Duodenal mucosa (tissue), 2 donors: ENCODE results near the gene ELOB.

Source experiments
- H3K27ac ChIP-seq: one replicate; pipeline ENCODE4 v1.7.0; 2013; ENCODE audit warnings: low read depth, low read length
- H3K27me3 ChIP-seq, 2 donors: one replicate each; pipeline ENCODE4 v1.7.0; 2013; ENCODE audit warnings: low read length in 2 of 2, control low read depth in 1 of 2; ENCODE audit not compliant: insufficient read depth in 2 of 2, control insufficient read depth in 1 of 2
- H3K36me3 ChIP-seq, 2 donors: one replicate each; pipeline ENCODE4 v1.7.0; 2013; ENCODE audit warnings: low read length in 2 of 2, control low read depth in 1 of 2; ENCODE audit not compliant: insufficient read depth in 2 of 2, control insufficient read depth in 1 of 2
- H3K4me1 ChIP-seq, 2 donors: one replicate each; pipeline ENCODE4 v1.7.0; 2013; ENCODE audit warnings: low read length in 2 of 2, control low read depth in 1 of 2; ENCODE audit not compliant: insufficient read depth in 2 of 2, control insufficient read depth in 1 of 2
- H3K4me3 ChIP-seq, 2 donors: one replicate each; pipeline ENCODE4 v1.7.0; 2013; ENCODE audit warnings: low read length in 2 of 2, low read depth in 1 of 2
- H3K9ac ChIP-seq, 2 donors: one replicate each; pipeline ENCODE4 v1.7.0; 2013; ENCODE audit warnings: low read length in 2 of 2, low read depth in 1 of 2
- H3K9me3 ChIP-seq, 2 donors: one replicate each; pipeline ENCODE4 v1.7.0; 2013; ENCODE audit warnings: low read length in 2 of 2, control low read depth in 1 of 2; ENCODE audit not compliant: control insufficient read depth in 1 of 2

ELOB gene

GRCh38 chr16:2792940-2793339 is 15.9 kb upstream of the ELOB start:
- Histone ChIP-seq H3K4me3 (no peak overlapping the region), H3K27me3 (peaks cover 0 to 9% of the 10 kb centered on the region in 2 donors), H3K36me3 (no peaks in the 10 kb centered on the region), H3K9ac (no peak overlapping the region), H3K4me1 (peaks cover 8 to 15% of the 10 kb centered on the region in 2 donors), H3K9me3 (no peaks in the 10 kb centered on the region), H3K27ac (no peak overlapping the region)

DNA sequence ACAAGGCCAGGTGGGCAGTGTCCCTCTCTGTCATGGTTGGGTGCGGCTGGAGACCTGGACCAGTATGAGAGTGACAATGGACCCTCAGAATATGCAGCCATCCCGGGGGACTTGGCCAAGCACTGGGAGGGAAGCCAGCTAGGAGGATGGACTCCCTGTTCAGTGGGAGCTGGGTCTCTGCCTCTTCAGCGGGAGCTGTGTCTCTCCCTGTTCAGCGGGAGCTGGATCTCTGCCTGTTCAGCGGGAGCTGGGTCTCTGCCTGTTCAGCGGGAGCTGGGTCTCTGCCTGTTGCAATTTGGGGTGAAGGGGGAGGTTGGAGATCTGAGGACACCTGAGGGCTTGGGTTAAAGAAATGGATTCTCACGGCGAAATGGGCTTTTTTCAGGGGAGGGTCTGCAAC is 14.1 kb upstream of the ELOB start:
- Histone ChIP-seq H3K4me3 (no peak overlapping the region), H3K9me3 (no peaks in the 10 kb centered on the region), H3K36me3 (no peaks in the 10 kb centered on the region), H3K4me1 (peaks cover 11 to 16% of the 10 kb centered on the region in 2 donors), H3K27ac (no peak overlapping the region), H3K9ac (no peak overlapping the region), H3K27me3 (peaks cover 4 to 20% of the 10 kb centered on the region in 2 donors)

- Histone ChIP-seq H3K27ac (no peak overlapping the region), H3K36me3 (no peaks in the 10 kb centered on the region), H3K9ac (no peak overlapping the region), H3K4me3 (no peak overlapping the region), H3K4me1 (peaks cover 13 to 17% of the 10 kb centered on the region in 2 donors), H3K27me3 (peaks cover 10 to 25% of the 10 kb centered on the region in 2 donors), H3K9me3 (no peaks in the 10 kb centered on the region)
These were observed 13.6 kb upstream of the ELOB start for GRCh38 chr16:2790631-2791030.

DNA sequence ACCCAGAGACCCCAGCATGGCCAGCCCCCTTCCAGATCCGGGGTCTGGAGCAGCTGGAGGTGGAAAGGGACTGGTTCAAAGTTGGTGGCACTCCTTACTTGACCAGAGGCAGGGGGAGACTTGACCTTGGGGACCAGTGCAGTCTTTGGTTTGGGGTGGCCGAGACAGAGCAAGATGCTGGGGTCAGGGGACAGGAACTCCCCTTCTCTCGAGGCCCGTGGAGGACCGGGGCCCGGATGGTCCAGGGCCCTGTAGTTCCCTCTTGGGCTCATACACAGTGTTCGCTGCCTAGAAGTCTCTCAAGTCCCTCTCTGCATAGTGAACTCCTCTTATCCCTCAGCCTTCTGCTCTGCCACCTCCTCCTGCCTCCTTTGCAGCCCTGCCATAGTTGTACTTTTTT is 10.9 kb upstream of the ELOB start:
- Histone ChIP-seq H3K9me3 (no peaks in the 10 kb centered on the region), H3K27me3 (peaks cover 13 to 28% of the 10 kb centered on the region in 2 donors), H3K9ac (no peak overlapping the region)

DNA sequence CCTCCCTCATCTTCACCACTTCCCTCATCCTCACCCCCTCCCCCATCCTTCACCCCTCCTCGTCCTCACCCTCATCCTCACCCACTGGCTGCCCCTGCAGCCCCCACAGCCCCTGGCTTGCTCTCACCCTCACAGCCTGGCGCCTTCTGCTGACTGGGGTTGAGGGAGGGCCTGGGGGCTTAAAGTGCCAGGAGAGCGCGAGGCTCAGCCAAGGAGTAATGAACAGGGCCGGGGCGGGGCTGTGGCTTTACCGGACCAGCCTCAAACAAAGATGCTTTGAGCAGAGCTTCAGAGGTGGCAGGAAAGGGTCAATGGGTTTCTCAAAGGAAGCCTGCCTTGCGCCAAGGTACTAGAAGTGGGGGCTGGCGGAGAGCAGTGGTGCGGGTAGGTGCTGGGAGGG is 10.3 kb upstream of the ELOB start, which contains the start of gene PRSS33:
TSS of gene PRSS33 (minus strand) at position 155 of the 400 bp plus-strand sequence. CDS start 1,013 bp downstream, outside the sequence.
- Histone ChIP-seq H3K27me3 (peaks cover 13 to 28% of the 10 kb centered on the region in 2 donors), H3K4me1 (peaks cover 6 to 17% of the 10 kb centered on the region in 2 donors), H3K36me3 (no peaks in the 10 kb centered on the region), H3K27ac (no peak within 1 kb of the TSS), H3K9me3 (no peaks in the 10 kb centered on the region), H3K9ac (no peak within 1 kb of the TSS), H3K4me3 (no peak within 1 kb of the TSS)

More for the DNA sequence above, 10.9 kb upstream of the ELOB start:
- H3K4me1 ChIP-seq, result peaks cover 6 to 17% of the 10 kb centered on the region in 2 donors
- no peaks in the 10 kb centered on the region for H3K36me3 ChIP-seq
- H3K27ac ChIP-seq, result no peak overlapping the region
- H3K4me3 ChIP-seq, result no peak overlapping the region

GRCh38 chr16:2786826-2787151 is 9.7 kb upstream of the ELOB start:
- H3K36me3 ChIP-seq, result no peaks in the 10 kb centered on the region
- H3K4me3 ChIP-seq, result no peak overlapping the region
- no peak overlapping the region for H3K27ac ChIP-seq
- no peaks in the 10 kb centered on the region for H3K9me3 ChIP-seq
- peaks cover 6 to 17% of the 10 kb centered on the region in 2 donors for H3K4me1 ChIP-seq
- H3K9ac ChIP-seq, result no peak overlapping the region
- H3K27me3 ChIP-seq, result peaks cover 13 to 28% of the 10 kb centered on the region in 2 donors

DNA sequence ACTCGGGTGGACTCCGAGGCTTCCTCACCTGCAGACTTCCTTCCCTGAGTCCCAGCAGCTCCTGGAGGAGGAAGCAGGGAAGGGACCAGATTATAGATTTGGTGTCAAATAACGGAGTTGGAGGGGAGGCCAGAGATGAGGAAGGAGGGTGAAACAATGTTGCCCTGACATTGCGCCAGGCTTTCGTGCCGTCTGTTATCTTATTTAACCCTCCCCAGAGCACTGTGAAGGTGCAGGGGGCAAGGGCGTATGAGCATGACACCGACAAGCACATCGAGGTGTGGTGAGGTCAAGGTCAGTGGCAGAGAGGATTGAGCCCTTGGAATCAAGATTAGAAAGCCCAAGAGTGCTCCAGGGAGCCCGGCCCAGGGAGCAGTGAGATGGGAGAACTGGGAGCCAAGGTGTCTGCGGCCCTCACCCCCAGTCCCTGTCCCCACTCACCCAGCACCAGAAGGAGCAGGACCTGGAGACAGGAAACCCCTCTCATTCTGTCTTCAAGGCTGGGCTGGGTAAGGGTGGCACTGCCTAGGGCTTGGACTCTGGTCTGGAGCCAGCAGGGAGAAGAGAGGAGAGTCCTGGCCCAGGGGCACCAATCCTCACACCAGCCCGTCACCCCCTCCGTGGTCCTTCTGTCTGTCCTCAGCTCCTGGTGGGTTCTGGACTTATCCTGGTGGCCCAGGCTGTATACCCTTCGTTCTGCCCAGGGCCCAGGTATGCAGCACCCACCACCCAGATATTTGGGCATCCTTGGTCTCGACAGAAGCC is 9.2 kb upstream of the ELOB start:
- Histone ChIP-seq H3K4me1 (peaks cover 6 to 17% of the 10 kb centered on the region in 2 donors), H3K9me3 (no peaks in the 10 kb centered on the region), H3K36me3 (no peaks in the 10 kb centered on the region), H3K27me3 (peaks cover 13 to 28% of the 10 kb centered on the region in 2 donors), H3K4me3 (peak overlapping the region in 1 of 2 donors; percentile 54), H3K9ac (no peak overlapping the region), H3K27ac (no peak overlapping the region)

DNA sequence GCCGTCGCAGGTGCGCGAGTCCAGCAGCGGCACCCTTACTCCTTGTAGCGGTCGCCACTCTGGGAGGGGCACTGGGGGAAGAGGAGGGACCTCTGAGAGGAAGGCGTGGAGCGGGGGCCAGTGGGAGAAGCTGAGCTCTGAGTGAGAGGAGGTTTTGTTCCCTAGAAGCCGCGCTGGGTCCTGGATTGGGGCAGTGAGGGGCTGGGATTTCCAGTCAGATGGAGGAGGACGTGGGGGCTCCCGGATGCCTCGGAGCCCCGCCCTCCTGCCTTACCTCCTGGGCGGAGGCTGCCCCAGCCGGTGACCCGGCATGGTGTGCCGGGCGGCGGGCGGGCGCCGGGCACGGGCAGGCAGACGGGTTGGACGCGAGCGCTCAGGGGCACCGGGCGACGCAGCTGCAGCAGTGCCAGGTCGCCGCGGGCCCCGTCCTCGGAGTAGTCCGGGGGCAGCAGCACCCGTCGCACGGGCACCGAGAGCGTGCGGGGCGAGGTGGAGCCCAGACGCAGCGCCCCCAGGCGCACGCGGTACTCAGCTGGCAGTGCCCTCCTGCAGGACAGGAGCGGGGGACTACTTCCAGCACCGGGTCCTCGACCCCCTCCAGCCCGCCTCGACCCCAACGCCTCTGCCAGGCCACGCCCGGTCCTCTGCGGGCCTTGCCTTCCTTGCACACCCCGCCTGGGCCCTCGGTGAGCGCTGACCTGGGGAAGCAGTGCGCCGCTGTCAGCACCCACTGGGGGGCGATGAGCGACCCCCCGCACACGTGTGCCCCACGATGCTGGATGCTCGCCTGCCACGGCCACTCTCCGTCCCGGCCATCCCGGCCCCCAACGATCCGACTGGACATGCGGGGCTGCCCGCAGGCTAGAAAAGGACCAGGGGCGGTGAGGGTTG is 8.3 kb upstream of the ELOB start:
- H3K27me3 ChIP-seq, result peaks cover 13 to 24% of the 10 kb centered on the region in 2 donors
- no peaks in the 10 kb centered on the region for H3K36me3 ChIP-seq
- peak overlapping the region in 1 of 2 donors; percentile 32 for H3K9ac ChIP-seq
- H3K4me3 ChIP-seq, result peak overlapping the region; percentile 40 to 54
- peaks cover 6 to 17% of the 10 kb centered on the region in 2 donors for H3K4me1 ChIP-seq
- no peaks in the 10 kb centered on the region for H3K9me3 ChIP-seq
- no peak overlapping the region for H3K27ac ChIP-seq

DNA sequence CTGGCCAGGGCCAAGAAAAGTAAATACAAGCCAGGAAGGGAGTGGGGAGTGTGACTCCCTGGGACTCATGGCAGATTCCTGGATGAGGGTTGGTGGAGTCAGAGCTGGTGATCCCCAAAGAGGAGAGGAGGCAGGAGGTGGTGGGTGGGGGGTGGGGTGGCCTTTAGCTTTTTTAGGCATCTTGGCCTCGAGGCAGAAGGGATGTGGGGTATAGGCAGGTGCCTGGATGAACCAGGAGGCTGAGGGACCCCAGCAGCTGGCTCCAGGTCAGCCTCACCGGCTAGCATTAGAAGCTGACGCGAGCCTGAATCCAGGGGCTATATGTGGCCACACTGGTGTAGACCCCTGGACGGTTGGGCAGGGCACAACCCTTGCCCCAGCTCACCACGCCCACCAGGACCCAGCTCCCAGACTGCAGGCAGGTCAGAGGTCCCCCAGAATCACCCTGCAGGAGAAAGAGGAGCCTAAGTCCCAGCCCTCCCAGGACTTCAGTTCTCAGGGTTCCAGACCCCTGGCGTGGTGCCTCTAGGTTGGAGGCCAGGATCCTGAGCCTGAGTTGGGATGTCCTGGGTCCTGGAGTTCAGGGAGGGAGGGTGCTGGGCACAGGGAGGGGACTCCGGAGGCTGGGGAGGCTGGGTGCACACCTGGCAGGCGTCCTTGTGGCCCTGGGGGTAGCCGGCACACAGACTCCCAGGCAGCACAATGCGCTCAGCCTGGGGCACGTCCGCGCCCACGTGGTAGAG is 7.4 kb upstream of the ELOB start:
- H3K36me3 ChIP-seq, result no peaks in the 10 kb centered on the region
- peak overlapping the region in 1 of 2 donors; percentile 54 for H3K4me3 ChIP-seq
- peaks cover 6 to 17% of the 10 kb centered on the region in 2 donors for H3K4me1 ChIP-seq
- H3K27me3 ChIP-seq, result peaks cover 13 to 20% of the 10 kb centered on the region in 2 donors
- no peak overlapping the region for H3K27ac ChIP-seq
- H3K9ac ChIP-seq, result peak overlapping the region in 1 of 2 donors; percentile 32
- H3K9me3 ChIP-seq, result no peaks in the 10 kb centered on the region
